Common myeloid progenitor, CD34-positive (primary cell): ENCODE results near the gene OSBPL7. TPM values are rescaled to one million over a fixed set of nuclear protein-coding genes. Genes with fewer than 3 reads are reported as not detected.

Source experiments
- CTCF ChIA-PET: fragments of 350-600 bp; sonication (Branson Sonifier 250); formaldehyde crosslinking; loops from one replicate; lab custom pipeline; 2021; ENCODE audit warnings: antibody characterized with exemption; lab: Charles Lee
- POLR2A ChIA-PET: fragments of 350-600 bp; sonication (Branson Sonifier 250); formaldehyde crosslinking; loops from one replicate; lab custom pipeline; 2021; ENCODE audit warnings: antibody characterized with exemption; lab: Charles Lee
- DNase-seq, 3 donors: peaks; one replicate each; pipeline versions ENCODE4 v3.0.0 to v3.0.0-alpha.2; 2013
- H3K27ac ChIP-seq, 2 experiments: 1 replicate in 1 of 2; 2 replicates in 1 of 2; pipeline ENCODE4 v1.7.0; 2013; ENCODE audit warnings: inconsistent platforms in 2 of 2, low read length in 2 of 2, mild to moderate bottlenecking in 2 of 2, low read depth in 1 of 2, moderate library complexity in 1 of 2; ENCODE audit not compliant: severe bottlenecking in 2 of 2, insufficient read depth in 1 of 2, poor library complexity in 1 of 2
- H3K27me3 ChIP-seq, 5 experiments: replicated peaks in 2 of 5; 1 replicate in 3 of 5; 2 replicates in 2 of 5; pipeline versions ENCODE4 v1.6.1 to v1.7.0; 2013; ENCODE audit warnings: low read length in 4 of 5, mild to moderate bottlenecking in 2 of 5, moderate library complexity in 2 of 5, inconsistent platforms in 1 of 5; ENCODE audit not compliant: insufficient read depth in 5 of 5, control insufficient read depth in 4 of 5
- H3K36me3 ChIP-seq, 4 experiments: 1 replicate in 2 of 4; 2 replicates in 2 of 4; pipeline versions ENCODE4 v1.6.1 to v1.7.0; 2013; ENCODE audit warnings: low read length in 3 of 4, control low read depth in 1 of 4, mild to moderate bottlenecking in 1 of 4; ENCODE audit not compliant: control insufficient read depth in 4 of 4, insufficient read depth in 4 of 4
- H3K4me1 ChIP-seq, 4 experiments: 1 replicate in 3 of 4; 2 replicates in 1 of 4; pipeline versions ENCODE4 v1.6.1 to v1.7.1; 2013; ENCODE audit warnings: low read length in 3 of 4, mild to moderate bottlenecking in 3 of 4, control low read depth in 1 of 4, inconsistent platforms in 1 of 4, moderate library complexity in 1 of 4; ENCODE audit not compliant: control insufficient read depth in 4 of 4, insufficient read depth in 4 of 4; ENCODE audit errors: control extremely low read depth in 1 of 4
- H3K4me3 ChIP-seq, 7 experiments: 1 replicate in 4 of 7; 2 replicates in 3 of 7; pipeline versions ENCODE4 v1.5.1 to v1.7.0; 2013; ENCODE audit warnings: mild to moderate bottlenecking in 7 of 7, low read length in 6 of 7, moderate library complexity in 6 of 7, inconsistent platforms in 2 of 7, low read depth in 2 of 7, control low read depth in 1 of 7; ENCODE audit not compliant: insufficient read depth in 4 of 7, control insufficient read depth in 1 of 7; ENCODE audit errors: extremely low read depth in 1 of 7
- H3K9me3 ChIP-seq, 5 experiments: 1 replicate in 4 of 5; 2 replicates in 1 of 5; pipeline versions ENCODE4 v1.6.1 to v1.7.1; 2013; ENCODE audit warnings: low read length in 4 of 5, mild to moderate bottlenecking in 2 of 5, inconsistent platforms in 1 of 5, low read depth in 1 of 5, moderate library complexity in 1 of 5; ENCODE audit not compliant: control insufficient read depth in 4 of 5, insufficient read depth in 2 of 5; ENCODE audit errors: control extremely low read depth in 1 of 5
- WGBS: methylation state at CpG from one replicate; pipeline ENCODE4 v1.1.5; 2013; ENCODE audit not compliant: insufficient coverage; 5-methylcytosine and 5-hydroxymethylcytosine counted together
- polyA plus RNA-seq: library from polyadenylated mRNA; unstranded; fragments of 120-200 nt; gene quantifications from one replicate; pipeline ENCODE4 v1.2.1, GENCODE V29; 2013

Gene OSBPL7
- polyA plus RNA-seq, result 17.6 TPM

- Histone ChIP-seq H3K27ac (peak within 1 kb of the TSS; percentile 62 to 83), H3K36me3 (peaks cover 9 to 58% (median 46%) of the 10 kb centered on the region in 4 experiments)
- CTCF ChIA-PET, result interaction anchor here (0.7 to 2.2 kb wide), 10 partner anchors 9 to 70 kb away, joined by 3 to 11 read pairs (median 3); partner anchors contain the start of genes LRRC46, MRPL10 and SCRN2
Observed at GRCh38 chr17:47821424-47822391, at the start of gene OSBPL7. OSBPL7 (minus strand) TSS chr17:47821794; CDS start chr17:47820278, 1,516 bp downstream.

GRCh38 chr17:47871048-47871447 lies 49.5 kb upstream of the OSBPL7 start:
- Histone ChIP-seq H3K27me3 (peaks cover 0 to 42% (median 19%) of the 10 kb centered on the region in 5 experiments), H3K36me3 (no peaks in the 10 kb centered on the region), H3K27ac (no peak overlapping the region), H3K4me3 (no peak overlapping the region), H3K9me3 (no peaks in the 10 kb centered on the region), H3K4me1 (peaks cover 0 to 29% (median 18%) of the 10 kb centered on the region in 4 experiments)
- ChIA-PET POLR2A (no interaction called here), CTCF (interaction anchor here (0.9 to 4.7 kb wide), 9 partner anchors 11 to 29 kb away, joined by 3 to 20 read pairs (median 4); no protein-coding TSS in a partner anchor)
- no peak for DNase-seq

More at GRCh38 chr17:47821424-47822391, at the start of gene OSBPL7:
- Histone ChIP-seq H3K4me1 (peaks cover 0 to 29% (median 23%) of the 10 kb centered on the region in 4 experiments), H3K4me3 (peak within 1 kb of the TSS; percentile 60 to 97 (median 89)), H3K27me3 (no peaks in the 10 kb centered on the region), H3K9me3 (no peaks in the 10 kb centered on the region)
- DNase-seq, result peak; percentile 89 to 96 (median 94)
- 8% methylated on average over 12 of the region's 21 CpGs for WGBS
- POLR2A ChIA-PET, result interaction anchor here (0.8 kb wide), 1 partner anchor 149 kb away, joined by 3 read pairs; the partner anchor contains the start of gene CDK5RAP3

DNA sequence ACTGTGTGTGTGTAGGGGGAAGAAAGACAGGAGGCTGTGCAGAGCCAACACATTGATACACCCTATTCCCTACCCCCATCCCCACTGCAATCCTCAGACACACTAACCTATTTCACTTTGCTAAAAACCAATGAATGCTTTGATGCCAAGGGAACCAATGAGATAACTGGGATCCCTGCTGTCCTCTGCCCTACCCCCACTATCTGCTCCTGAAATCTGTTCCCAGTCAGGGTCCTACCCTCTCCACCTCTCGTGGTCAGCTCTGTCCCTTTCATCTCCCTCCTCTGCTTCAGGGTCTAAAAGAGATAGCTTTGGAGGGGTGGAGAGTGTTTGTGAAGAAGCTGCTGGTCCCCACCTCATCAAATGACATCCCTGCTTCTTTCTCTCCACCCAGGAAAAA lies 48.5 kb upstream of the OSBPL7 start:
- Histone ChIP-seq H3K36me3 (no peaks in the 10 kb centered on the region), H3K27me3 (peaks cover 0 to 45% (median 20%) of the 10 kb centered on the region in 5 experiments), H3K9me3 (no peaks in the 10 kb centered on the region), H3K4me1 (peaks cover 0 to 23% (median 17%) of the 10 kb centered on the region in 4 experiments), H3K27ac (no peak overlapping the region), H3K4me3 (no peak overlapping the region)
- DNase-seq, result no peak
- POLR2A ChIA-PET, result no interaction called here
- CTCF ChIA-PET, result interaction anchor here (0.9 to 4.7 kb wide), 5 partner anchors 10 to 25 kb away, joined by 3 to 20 read pairs (median 10); no protein-coding TSS in a partner anchor
- WGBS, result no CpG with 5 or more reads among the region's 1 CpG

DNA sequence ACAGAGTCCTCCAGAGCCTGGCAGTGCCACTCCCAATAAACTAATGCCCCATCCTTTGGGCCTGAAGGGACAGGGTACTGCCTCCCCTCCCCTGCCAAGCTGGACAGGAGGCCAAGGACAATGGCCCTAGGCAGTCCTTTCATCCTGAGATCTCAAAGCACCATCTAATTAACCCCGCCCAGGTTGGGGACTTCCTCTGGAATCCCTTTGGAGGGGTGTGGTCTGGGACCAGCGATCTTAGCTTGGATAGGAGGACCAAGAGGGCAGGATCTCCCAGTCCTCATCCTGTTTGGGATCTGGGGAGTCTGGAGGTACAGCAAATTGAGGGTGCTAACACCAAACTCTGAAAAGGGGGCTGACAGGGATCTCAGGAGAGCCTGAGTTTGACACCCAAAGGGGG lies 47.5 kb upstream of the OSBPL7 start:
- POLR2A ChIA-PET, result no interaction called here

GRCh38 chr17:47867813-47868533 lies 46.4 kb upstream of the OSBPL7 start:
- peaks cover 0 to 39% (median 22%) of the 10 kb centered on the region in 5 experiments for H3K27me3 ChIP-seq
- no peak for DNase-seq
- H3K4me1 ChIP-seq, result peaks cover 0 to 14% (median 7%) of the 10 kb centered on the region in 4 experiments
- H3K9me3 ChIP-seq, result no peaks in the 10 kb centered on the region
- CTCF ChIA-PET, result interaction anchor here (1.4 kb wide), 1 partner anchor 12 kb away, joined by 5 read pairs; no protein-coding TSS in a partner anchor
- 91% methylated on average over 7 of the region's 11 CpGs for WGBS
- H3K36me3 ChIP-seq, result no peaks in the 10 kb centered on the region
- H3K4me3 ChIP-seq, result no peak overlapping the region
- POLR2A ChIA-PET, result no interaction called here
- no peak overlapping the region for H3K27ac ChIP-seq

More for the DNA sequence above, 47.5 kb upstream of the OSBPL7 start:
- Histone ChIP-seq H3K27me3 (peaks cover 0 to 45% (median 22%) of the 10 kb centered on the region in 5 experiments), H3K9me3 (no peaks in the 10 kb centered on the region), H3K4me3 (no peak overlapping the region), H3K36me3 (no peaks in the 10 kb centered on the region), H3K4me1 (peaks cover 0 to 16% (median 8%) of the 10 kb centered on the region in 4 experiments), H3K27ac (no peak overlapping the region)
- 93% methylated on average over 2 of the region's 2 CpGs for WGBS
- CTCF ChIA-PET, result interaction anchor here (0.7 to 4.7 kb wide), 5 partner anchors 9 to 24 kb away, joined by 3 to 20 read pairs (median 5); no protein-coding TSS in a partner anchor
- DNase-seq, result no peak

GRCh38 chr17:47866941-47867340 lies 45.3 kb upstream of the OSBPL7 start:
- H3K27me3 ChIP-seq, result peaks cover 0 to 30% (median 22%) of the 10 kb centered on the region in 5 experiments
- H3K27ac ChIP-seq, result no peak overlapping the region
- H3K4me1 ChIP-seq, result peaks cover 0 to 4% (median 2%) of the 10 kb centered on the region in 4 experiments
- 94% methylated on average over 20 of the region's 20 CpGs for WGBS
- H3K9me3 ChIP-seq, result no peaks in the 10 kb centered on the region
- H3K36me3 ChIP-seq, result no peaks in the 10 kb centered on the region
- H3K4me3 ChIP-seq, result no peak overlapping the region
- POLR2A ChIA-PET, result no interaction called here
- CTCF ChIA-PET, result no interaction called here
- DNase-seq, result no peak
